GM18951 (cell line): ENCODE data around the gene RAP1GAP.

Experiments used
- POLR2A ChIP-seq: IDR thresholded peaks from 4 replicates; pipeline ENCODE4 v1.6.1; 2011; ENCODE audit warnings: mild to moderate bottlenecking; ENCODE audit not compliant: insufficient read length, insufficient read depth; ENCODE audit errors: extremely low read depth
- in situ Hi-C: fragments of 300-500 bp; cut with MboI; formaldehyde crosslinking; loops from one replicate; pipeline ENCODE4 v1.12.0; 2022; ENCODE audit warnings: low sequenced_read_pairs, mixed read lengths, inconsistent platforms; ENCODE audit not compliant: unreplicated experiment

Gene RAP1GAP

DNA sequence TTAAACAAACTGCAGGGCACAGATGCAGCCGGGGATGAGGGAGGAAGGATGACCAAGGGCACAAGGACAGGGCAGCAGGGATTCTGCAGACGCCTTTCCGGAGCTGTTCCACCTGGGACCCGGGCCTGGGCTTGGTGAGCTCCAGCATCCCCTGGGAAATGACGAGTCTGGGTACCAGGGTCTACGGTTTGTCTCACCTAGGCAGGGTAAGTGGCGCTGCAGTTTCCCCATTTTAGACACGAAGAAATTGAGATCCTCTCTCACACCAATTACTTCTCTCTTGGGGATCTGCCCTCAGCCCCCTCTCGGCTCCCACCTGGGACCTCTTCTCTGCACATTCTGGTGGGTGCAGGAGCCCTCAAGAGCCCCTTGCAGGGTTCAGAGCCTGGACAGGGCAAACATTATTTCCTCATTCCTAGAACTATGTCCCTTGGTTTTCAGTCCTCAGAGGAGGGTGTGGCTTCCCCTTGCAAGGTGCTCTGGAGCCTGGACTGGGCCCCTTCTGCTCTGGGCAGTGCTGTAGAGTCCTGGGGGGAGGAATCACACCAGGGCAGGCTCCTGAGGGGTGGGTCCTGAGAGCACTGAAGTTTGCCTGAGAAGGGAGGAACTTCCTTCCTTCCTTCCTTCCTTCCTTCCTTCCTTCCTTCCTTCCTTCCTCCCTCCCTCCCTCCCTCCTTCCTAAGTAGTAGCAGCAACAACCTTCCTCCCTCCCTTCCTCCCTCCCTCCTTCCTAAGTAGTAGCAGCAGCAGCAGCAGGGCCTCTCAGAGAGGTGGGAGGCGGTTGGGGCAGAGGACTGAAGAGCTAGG, 16.0 kb downstream of the RAP1GAP start:
- in situ Hi-C loops, result no loop called here
- no peak for TF ChIP-seq POLR2A

DNA sequence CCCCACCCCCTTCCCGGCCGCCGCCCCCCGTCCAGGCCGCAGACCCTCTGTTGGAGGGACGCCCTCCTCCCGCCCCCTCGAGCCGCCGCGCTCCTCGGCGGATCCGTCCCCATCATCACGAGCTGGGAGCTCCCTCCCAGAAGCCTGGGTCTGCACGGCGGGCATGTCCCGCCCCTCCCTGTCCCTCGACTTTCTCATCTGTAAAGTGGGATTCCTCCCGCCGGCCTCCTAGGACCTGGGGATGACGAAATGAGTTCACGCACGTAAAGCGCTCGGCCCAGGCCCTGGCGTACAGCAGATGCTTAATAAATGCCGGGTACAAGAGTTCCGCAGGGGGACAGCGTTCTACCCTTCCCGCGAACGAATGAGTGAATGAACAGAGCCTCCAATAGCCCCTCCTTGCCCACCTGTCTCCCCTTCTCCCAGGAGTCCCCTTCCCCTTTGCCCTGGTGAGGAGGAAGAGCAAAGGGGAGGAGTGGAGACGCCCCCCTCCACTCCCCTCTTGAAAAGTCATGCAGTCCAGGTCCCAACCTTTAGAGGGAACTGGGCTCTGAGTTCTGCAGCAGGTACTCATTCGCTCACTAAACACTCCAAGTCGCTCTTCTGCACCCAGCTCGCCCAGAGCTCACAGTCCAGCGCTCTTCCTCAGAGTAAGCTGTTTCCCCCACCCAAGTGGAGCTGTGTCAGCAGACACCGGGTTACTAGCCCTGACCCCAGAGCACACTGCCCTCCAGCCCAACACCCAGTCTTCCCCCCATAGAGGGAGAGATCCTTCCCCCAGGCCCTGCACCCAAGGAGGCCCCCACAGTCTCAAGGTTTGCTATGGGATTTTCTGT, 16.8 kb downstream of the RAP1GAP start:
- no peak for TF ChIP-seq POLR2A
- in situ Hi-C loops, result no loop called here

DNA sequence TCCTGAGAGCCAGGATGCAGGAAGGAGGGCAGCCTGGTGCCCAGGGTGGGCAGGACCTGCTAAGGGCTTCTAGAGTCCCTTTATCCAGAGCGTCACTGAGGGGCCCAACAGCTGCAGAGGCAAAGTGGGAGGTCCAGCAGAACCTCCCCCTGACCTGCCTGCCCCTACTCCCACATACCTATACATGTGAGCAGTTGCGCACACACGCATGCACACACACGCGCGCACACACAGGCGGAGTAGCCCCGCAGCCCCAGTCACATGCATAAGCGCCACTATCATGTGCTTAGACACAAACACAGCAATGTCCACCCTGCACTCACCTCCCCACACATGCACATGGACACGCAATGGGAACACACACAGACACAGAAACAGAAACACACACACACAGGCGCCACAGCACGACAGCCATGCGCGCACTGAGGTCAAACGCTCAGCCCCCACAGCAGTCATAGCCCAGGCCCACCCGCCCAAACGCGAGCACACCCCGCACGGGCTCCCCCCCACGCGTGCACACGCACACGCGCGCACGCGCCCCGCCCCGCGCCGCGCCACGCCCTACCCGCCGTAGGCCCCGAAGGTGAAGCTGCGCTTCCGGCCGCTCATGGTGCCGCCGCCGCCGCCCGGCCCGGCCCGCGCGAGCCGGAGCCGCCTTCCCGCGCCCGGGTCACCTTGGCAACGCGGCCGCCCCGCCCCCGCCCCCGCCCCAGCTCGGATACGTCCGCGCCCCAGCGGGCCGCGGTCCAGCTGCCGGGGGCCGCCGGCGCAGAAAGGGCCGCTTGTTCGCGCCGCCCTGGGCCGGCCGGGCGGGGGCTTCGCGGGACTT, 17.7 kb downstream of the RAP1GAP start:
- TF ChIP-seq POLR2A, result no peak
- in situ Hi-C loops, result no loop called here

DNA sequence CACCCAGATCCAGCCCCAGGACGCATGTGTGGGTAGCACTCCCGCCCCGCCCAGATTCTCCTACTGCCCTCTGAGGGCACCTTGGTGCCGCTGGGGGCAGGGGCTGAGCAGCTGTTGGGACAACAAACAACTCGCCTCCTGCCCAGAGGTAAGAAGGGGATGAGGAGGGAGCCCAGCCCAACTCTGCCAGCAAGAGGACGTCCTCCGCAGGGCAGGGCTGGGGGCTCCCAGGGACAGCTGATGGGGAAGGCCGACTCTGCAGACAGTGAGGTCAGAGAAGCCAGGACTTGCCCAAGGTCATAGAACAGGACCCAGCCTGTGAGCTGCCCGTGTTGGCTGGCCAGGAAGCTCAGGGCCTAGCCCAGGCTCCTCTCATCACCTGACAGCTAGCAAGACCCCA, 18.8 kb downstream of the RAP1GAP start:
- in situ Hi-C loops, result no loop called here

DNA sequence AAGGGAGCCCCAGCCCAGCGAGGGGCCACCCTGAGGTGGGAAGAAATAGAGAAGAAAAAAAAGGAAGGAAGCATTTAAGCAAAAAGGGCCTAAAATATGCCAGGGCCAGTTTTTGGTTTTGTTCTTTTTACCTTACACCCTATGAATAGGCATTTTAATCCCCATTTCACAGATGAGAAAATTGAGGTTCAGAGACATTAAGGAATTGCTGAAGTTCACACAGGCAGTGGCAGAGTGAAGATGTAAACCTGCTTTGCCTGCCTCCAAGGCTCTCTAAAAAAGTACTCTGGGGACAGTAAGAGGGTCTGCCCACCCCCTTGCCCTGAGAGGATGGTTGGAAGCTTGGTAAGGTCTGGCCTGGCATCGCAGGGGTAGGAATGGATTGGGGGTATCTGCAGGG, 19.8 kb downstream of the RAP1GAP start:
- in situ Hi-C loops, result no loop called here
- TF ChIP-seq POLR2A, result no peak

More for the DNA sequence above, 18.8 kb downstream of the RAP1GAP start:
- TF ChIP-seq POLR2A, result no peak

DNA sequence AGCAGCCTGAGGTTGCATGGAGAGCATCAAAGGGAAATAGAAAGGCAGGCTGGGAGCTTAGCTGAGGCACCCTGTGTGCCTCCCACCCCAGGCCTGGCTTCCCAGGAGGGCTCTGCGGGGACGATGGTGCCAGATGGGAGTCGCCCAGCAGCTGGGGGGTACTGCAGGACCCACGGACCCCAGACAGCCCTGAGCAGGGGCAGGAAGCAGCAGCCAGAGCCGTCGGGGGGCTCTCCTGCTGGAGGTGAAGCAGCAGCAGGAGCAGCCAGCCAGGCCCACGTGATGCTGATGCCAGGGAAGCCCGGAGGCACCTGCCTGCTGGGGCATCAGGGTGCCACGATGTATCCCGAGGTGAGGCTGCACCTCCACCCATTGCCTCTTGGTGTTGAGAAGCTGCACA, 20.4 kb downstream of the RAP1GAP start:
- no peak for TF ChIP-seq POLR2A
- in situ Hi-C loops, result no loop called here

DNA sequence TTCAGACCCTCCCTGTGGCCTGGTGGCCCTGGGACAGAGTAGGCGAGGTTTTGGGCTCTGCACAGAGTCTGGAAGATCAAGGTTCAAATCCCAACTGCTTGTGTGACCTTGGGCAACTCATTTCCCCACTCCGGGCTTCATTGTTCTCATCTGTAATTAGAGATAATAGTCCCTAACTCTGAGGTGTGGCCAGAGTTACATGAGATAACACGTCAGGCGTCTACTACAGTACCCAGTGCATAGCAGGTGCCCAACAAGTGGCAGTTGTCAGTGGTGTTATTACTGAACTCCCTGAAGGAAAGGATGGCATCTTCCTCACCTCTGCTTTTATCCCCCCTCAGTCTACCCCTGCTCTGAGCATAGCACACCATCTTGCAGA, 20.8 kb downstream of the RAP1GAP start:
- in situ Hi-C loops, result no loop called here
- no peak for TF ChIP-seq POLR2A

DNA sequence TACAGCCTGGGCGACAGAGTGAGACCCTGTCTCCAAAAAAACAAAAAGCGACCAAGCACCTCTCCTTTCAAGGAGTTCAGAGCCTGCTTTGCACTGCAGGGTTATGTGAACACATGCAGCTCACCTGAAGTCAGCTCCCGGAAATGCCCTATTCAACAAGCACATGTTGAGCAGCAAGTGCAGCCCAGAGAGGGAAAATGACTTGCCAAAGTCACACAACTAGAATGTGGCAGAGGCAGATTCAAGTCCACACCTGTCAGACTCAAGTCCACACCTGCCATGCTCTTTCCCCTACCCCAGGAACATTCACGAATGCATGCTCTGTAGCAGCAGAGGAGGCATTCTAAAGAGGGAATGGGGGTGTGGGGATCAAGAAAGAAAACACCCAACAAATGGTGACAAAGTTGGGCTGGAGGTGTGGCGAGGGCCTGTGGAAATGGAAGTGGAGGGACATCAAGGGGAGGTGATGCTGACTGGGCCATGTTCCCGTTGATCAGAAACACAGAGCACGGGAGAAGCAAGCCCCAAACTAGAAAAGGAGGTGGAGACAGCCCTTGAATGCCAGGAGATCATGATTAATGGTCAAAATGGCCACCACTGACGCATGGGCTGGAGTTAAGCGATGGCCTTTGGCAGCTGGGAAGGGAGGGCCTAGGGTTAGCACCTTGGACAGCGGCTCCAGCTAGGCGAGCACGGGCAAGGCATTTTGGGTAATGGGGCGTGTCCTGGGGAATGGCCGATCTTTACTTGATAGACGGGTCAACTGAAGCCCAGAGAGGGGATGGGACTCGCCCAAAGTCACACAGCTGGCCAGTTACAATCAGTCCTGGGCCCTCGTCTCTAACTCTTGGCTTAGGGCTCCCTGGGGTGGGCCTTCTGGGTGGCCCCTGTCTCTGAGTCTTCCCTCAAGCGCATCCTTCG, 21.5 kb downstream of the RAP1GAP start:
- in situ Hi-C loops, result no loop called here
- TF ChIP-seq POLR2A, result no peak

DNA sequence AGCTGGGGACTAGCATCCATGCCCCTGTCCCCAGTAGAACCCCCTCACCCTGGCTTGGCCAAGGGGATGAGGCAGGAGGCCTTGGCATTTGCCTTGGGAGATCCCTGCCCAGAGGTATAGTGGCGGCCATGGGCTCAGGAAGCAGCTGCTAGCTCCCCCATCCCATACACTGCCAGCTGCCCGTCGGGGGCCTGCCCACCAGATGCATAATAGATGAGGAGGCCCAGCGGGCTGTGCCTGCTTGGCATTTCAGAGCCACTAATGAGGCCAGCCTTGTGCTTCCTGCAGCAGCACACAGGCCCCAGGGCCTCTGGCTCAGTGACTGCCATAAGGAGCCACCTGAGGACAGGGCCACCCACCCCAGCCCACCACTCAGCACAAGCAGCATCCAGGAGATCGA, 23.6 kb downstream of the RAP1GAP start:
- TF ChIP-seq POLR2A, result no peak
- in situ Hi-C loops, result no loop called here

DNA sequence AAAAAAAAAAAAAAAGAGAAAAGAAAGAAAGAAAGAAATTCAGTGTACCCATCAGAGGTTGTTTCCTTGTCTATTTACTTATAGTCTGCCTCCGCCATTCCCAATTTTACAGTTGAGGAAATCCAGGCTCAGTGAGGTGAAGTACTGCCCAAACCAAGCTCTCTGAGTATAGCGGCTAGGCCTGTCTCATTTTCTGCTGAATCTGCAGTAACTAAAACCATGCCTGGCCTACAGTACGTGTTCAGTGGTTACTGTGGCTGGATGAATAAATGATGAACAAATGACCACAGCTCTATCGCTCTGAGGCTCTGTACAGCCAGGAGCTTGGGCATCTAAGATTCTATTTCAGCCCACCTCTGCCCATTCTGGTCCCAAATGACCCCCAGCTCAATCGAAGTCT, 24.3 kb downstream of the RAP1GAP start:
- in situ Hi-C loops, result no loop called here
- TF ChIP-seq POLR2A, result no peak

DNA sequence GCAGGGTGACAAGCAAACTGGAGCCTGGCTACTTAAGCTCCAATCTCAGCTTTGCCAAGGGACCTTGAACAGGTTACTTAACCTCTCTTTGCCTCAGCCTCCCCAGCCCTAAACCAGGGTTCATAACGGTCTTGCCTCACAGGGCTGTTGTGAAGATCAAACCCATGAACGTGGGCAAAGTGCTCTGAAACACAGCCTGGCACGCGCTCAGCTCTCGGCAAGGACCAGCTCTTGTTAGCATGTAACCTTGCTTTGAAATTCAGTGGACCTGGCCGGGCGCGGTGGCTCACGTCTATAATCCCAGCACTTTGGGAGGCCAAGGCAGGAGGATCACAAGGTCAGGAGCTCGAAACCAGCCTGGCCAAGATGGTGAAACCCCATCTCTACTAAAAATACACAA, 24.8 kb downstream of the RAP1GAP start:
- no peak for TF ChIP-seq POLR2A
- in situ Hi-C loops, result no loop called here

DNA sequence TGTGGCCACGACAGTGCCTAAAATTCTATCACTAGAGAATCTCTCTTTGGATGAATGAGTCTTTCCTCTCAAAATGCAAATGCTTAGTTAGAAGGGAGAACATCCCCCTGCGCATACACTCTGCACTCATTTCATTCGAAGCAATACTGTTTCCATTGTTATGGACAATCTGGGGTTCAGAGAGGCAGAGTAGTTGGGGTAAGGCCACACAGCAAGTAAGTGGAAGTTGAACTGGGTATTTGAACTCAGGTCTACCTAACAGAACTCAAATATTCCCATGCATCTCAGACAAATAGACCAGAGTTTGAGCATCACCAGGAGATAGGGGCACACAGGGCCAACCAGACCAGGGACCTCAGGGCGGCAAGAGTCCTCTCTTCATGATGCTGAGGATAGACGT, 25.5 kb downstream of the RAP1GAP start:
- no peak for TF ChIP-seq POLR2A

DNA sequence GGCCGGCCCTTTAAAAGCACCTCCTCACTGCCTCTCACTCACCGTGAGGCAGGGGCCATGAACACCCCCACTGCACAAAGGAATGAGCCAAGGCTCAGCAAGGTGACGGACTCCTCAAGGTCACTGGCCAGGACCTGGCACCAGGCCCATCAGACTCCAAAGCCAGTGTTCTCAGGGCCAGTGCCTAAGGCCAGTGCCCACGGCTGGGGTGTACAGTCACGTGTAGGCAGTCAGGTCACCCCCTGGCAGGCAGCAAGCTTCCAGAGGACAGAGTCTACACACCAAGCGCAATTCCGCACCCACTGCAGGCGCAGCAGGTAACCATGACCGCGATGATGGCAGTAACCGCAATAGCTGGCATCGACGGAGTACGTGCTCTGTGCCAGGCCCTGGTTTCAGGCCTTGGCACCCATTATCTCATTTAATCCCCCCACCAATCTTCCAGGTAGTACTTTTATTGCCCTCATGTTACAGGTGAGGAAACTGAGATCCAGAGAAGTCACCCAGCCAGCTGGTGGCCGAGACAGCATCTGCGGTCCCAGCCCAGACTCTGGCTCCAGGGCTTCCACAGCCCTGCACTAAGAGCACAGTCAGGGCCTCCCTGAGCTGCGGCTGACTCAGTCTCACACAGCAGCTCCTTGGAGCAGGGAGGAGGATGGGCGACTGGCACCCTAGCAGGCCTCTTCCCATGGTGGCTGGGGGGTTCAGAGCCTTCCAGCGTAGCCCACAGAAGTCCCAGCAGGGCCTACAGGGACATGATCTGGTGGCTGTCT, 27.0 kb downstream of the RAP1GAP start:
- TF ChIP-seq POLR2A, result no peak
- in situ Hi-C loops, result no loop called here

More for the DNA sequence above, 25.5 kb downstream of the RAP1GAP start:
- in situ Hi-C loops, result no loop called here
